B cell (primary cell): ENCODE results near the gene GBE1. TPM values are rescaled to one million over a fixed set of nuclear protein-coding genes. Genes with fewer than 3 reads are reported as not detected.

Experiments
- ATAC-seq: fragments of 200-7000 bp; cut with Tn5 transposase; one replicate; pipeline ENCODE4 v1.10.0; 2021; ENCODE audit warnings: low read depth, mild to moderate bottlenecking, moderate number of reproducible peaks, moderate library complexity
- CTCF ChIA-PET: fragments of 350-600 bp; sonication (Branson Sonifier 250); formaldehyde crosslinking; loops from one replicate; lab custom pipeline; 2021; ENCODE audit warnings: antibody characterized with exemption, inconsistent platforms; lab: Charles Lee
- POLR2A ChIA-PET: fragments of 350-600 bp; sonication (Branson Sonifier 250); formaldehyde crosslinking; loops from one replicate; lab custom pipeline; 2021; ENCODE audit warnings: antibody characterized with exemption; lab: Charles Lee
- DNase-seq: peaks from one replicate; pipeline ENCODE4 v3.0.0; 2013
- H2AFZ ChIP-seq: 2 replicates; pipeline ENCODE4 v1.6.1; 2012; ENCODE audit warnings: mild to moderate bottlenecking, low read depth, low read length; ENCODE audit not compliant: insufficient read depth, poor library complexity, severe bottlenecking
- H3K27ac ChIP-seq, 2 donors: 1 replicate in 1 of 2; 2 replicates in 1 of 2; pipeline ENCODE4 v1.5.1; 2012 to 2013; ENCODE audit warnings: low read length in 2 of 2, mild to moderate bottlenecking in 2 of 2, moderate library complexity in 1 of 2
- H3K27me3 ChIP-seq, 4 experiments: fragments of 200-600 bp in 1 of 4; sonication (generic) in 1 of 4; replicated peaks in 1 of 4; 1 replicate in 2 of 4; 2 replicates in 2 of 4; pipeline versions ENCODE4 v1.6.1 to v1.7.0; 2013 to 2016; ENCODE audit warnings: low read length in 3 of 4, mild to moderate bottlenecking in 2 of 4, mixed read lengths in 1 of 4, moderate library complexity in 1 of 4; ENCODE audit not compliant: insufficient read depth in 4 of 4, control insufficient read depth in 3 of 4; ENCODE audit errors: control extremely low read depth in 1 of 4
- H3K36me3 ChIP-seq, 2 experiments: replicated peaks in 1 of 2; 1 replicate in 1 of 2; 2 replicates in 1 of 2; pipeline versions ENCODE4 v1.6.1 to v1.7.1; 2013; ENCODE audit warnings: low read length in 1 of 2; ENCODE audit not compliant: insufficient read depth in 2 of 2, control insufficient read depth in 1 of 2; ENCODE audit errors: control extremely low read depth in 1 of 2, extremely low read depth in 1 of 2
- H3K4me1 ChIP-seq, 2 donors: fragments of 200-600 bp in 1 of 2; sonication (generic) in 1 of 2; 1 replicate in 1 of 2; 2 replicates in 1 of 2; pipeline versions ENCODE4 v1.5.1 to v1.6.1; 2013 to 2017; ENCODE audit warnings: low read length in 2 of 2; ENCODE audit not compliant: control insufficient read depth in 2 of 2, insufficient read depth in 2 of 2
- H3K4me2 ChIP-seq: replicated peaks from 2 replicates; pipeline ENCODE3; 2012; ENCODE audit warnings: mild to moderate bottlenecking, low read depth, low read length; ENCODE audit not compliant: poor library complexity, severe bottlenecking
- H3K4me3 ChIP-seq, 5 experiments: fragments of 200-600 bp in 1 of 5; sonication (generic) in 1 of 5; 1 replicate in 3 of 5; 2 replicates in 2 of 5; pipeline versions ENCODE4 v1.5.1 to v1.7.0; 2011 to 2016; ENCODE audit warnings: low read length in 4 of 5, mild to moderate bottlenecking in 4 of 5, low read depth in 2 of 5, control low read depth in 1 of 5, moderate library complexity in 1 of 5; ENCODE audit not compliant: insufficient read depth in 1 of 5; ENCODE audit errors: control extremely low read depth in 1 of 5, extremely low read depth in 1 of 5
- H3K79me2 ChIP-seq: fragments of 200-600 bp; sonication (generic); one replicate; pipeline ENCODE4 v1.6.0; 2016; ENCODE audit warnings: low read length; ENCODE audit not compliant: control insufficient read depth, insufficient read depth
- H3K9ac ChIP-seq: fragments of 200-600 bp; sonication (generic); 2 replicates; pipeline ENCODE4 v1.6.1; 2017; ENCODE audit warnings: mild to moderate bottlenecking, low read length, moderate library complexity
- H3K9me3 ChIP-seq, 3 donors: one replicate each; pipeline versions ENCODE4 v1.6.1 to v1.7.1; 2013; ENCODE audit warnings: low read length in 2 of 3; ENCODE audit not compliant: control insufficient read depth in 2 of 3, insufficient read depth in 1 of 3; ENCODE audit errors: control extremely low read depth in 1 of 3
- H4K20me1 ChIP-seq: 2 replicates; pipeline ENCODE4 v1.6.0; 2012; ENCODE audit warnings: mild to moderate bottlenecking, low read length; ENCODE audit not compliant: insufficient read depth, control insufficient read depth, poor library complexity, severe bottlenecking
- H3K27ac Mint-ChIP-seq: one replicate; pipeline ENCODE4 v1.8.0; 2021; ENCODE audit warnings: mixed read lengths
- H3K27me3 Mint-ChIP-seq: one replicate; pipeline ENCODE4 v1.8.0; 2021; ENCODE audit warnings: mixed read lengths
- H3K4me1 Mint-ChIP-seq: one replicate; pipeline ENCODE4 v1.8.0; 2021; ENCODE audit warnings: mixed read lengths
- H3K4me3 Mint-ChIP-seq: one replicate; pipeline ENCODE4 v1.8.0; 2021; ENCODE audit warnings: mixed read lengths
- H3K9me3 Mint-ChIP-seq: one replicate; pipeline ENCODE4 v1.8.0; 2022; ENCODE audit warnings: mixed read lengths; ENCODE audit not compliant: insufficient read depth
- CTCF ChIP-seq: fragments of 200-600 bp; IDR thresholded peaks from one replicate; pipeline ENCODE4 v1.8.0; 2022; ENCODE audit warnings: antibody characterized with exemption, mild to moderate bottlenecking
- EZH2 ChIP-seq: IDR thresholded peaks from 2 replicates; pipeline ENCODE4 v1.6.1; 2012; ENCODE audit warnings: borderline replicate concordance, low read depth, mild to moderate bottlenecking, moderate library complexity, low read length; ENCODE audit not compliant: insufficient read depth, poor library complexity, severe bottlenecking
- WGBS: methylation state at CpG from one replicate; pipeline ENCODE4 v1.1.5; 2013; ENCODE audit warnings: missing lambda C conversion rate; ENCODE audit not compliant: insufficient coverage; 5-methylcytosine and 5-hydroxymethylcytosine counted together
- intact Hi-C: fragments of 100-400 bp; cut with micrococcal nuclease; formaldehyde crosslinking; loops from one replicate; pipeline ENCODE4 v1.10.0; 2022
- polyA plus RNA-seq: library from polyadenylated mRNA; depleted of rRNA; stranded (reverse); fragments of >200 nt; gene quantifications from 2 replicates; pipeline ENCODE4 v1.2.3, GENCODE V29; 2012
- total RNA-seq, 2 donors: library from RNA; stranded (reverse); fragments of 120-200 nt in 1 of 2; gene quantifications; 1 replicate in 1 of 2; 2 replicates in 1 of 2; pipeline versions ENCODE4 v1.2.3 to v1.2.4, GENCODE V29; 2013 to 2022

Gene GBE1
- total and polyA plus RNA-seq, 2 donors (not counting 1 experiment from before 2014, with no cell fraction given): 3.4 to 20.8 TPM

GRCh38 chr3:81476692-81477091, 284.8 kb downstream of the GBE1 start:
- intact Hi-C loops: no loop called here
- Histone ChIP-seq H3K79me2 (no peaks in the 10 kb centered on the region), H3K27ac (no peak overlapping the region), H3K9me3 (no peaks in the 10 kb centered on the region), H3K4me3 (no peak overlapping the region), H2AFZ (no peak overlapping the region), H3K36me3 (no peaks in the 10 kb centered on the region), H3K9ac (no peak overlapping the region), H3K4me2 (no peak overlapping the region), H4K20me1 (no peaks in the 10 kb centered on the region), H3K4me1 (no peaks in the 10 kb centered on the region), H3K27me3 (no peaks in the 10 kb centered on the region)
- Mint-ChIP-seq H3K4me3 (no peak overlapping the region), H3K9me3 (no peaks in the 10 kb centered on the region), H3K4me1 (no peaks in the 10 kb centered on the region), H3K27ac (no peak overlapping the region), H3K27me3 (peaks cover 4% of the 10 kb centered on the region)
- TF ChIP-seq CTCF: no peak
- CTCF ChIA-PET: interaction anchor here (0.7 kb wide), 1 partner anchor 9 kb away, joined by 5 read pairs; no protein-coding TSS in a partner anchor
- 6% methylated on average over 2 of the region's 4 CpGs for WGBS
- ATAC-seq (no peak), DNase-seq (no peak)
- POLR2A ChIA-PET: no interaction called here

GRCh38 chr3:81472600-81473362, 288.7 kb downstream of the GBE1 start:
- POLR2A ChIA-PET: no interaction called here

More at GRCh38 chr3:81472600-81473362, 288.7 kb downstream of the GBE1 start:
- DNase-seq: no peak
- no peak overlapping the region for H3K27ac ChIP-seq
- 67% methylated on average over 2 of the region's 6 CpGs for WGBS
- TF ChIP-seq CTCF (no peak), EZH2 (no peak)
- no peaks in the 10 kb centered on the region for H3K36me3 ChIP-seq
- H3K9me3 Mint-ChIP-seq: no peaks in the 10 kb centered on the region
- H3K27me3 ChIP-seq: no peaks in the 10 kb centered on the region
- H3K4me1 ChIP-seq: no peaks in the 10 kb centered on the region
- no peak overlapping the region for H3K9ac ChIP-seq
- no peaks in the 10 kb centered on the region for H4K20me1 ChIP-seq
- H3K9me3 ChIP-seq: no peaks in the 10 kb centered on the region
- intact Hi-C loops: no loop called here
- no peaks in the 10 kb centered on the region for H3K4me1 Mint-ChIP-seq
- no peak overlapping the region for H2AFZ ChIP-seq
- no peak overlapping the region for H3K27ac Mint-ChIP-seq
- peaks cover 4% of the 10 kb centered on the region for H3K27me3 Mint-ChIP-seq
- no peak overlapping the region for H3K4me2 ChIP-seq
- CTCF ChIA-PET: no interaction called here
- no peaks in the 10 kb centered on the region for H3K79me2 ChIP-seq
- no peak overlapping the region for H3K4me3 Mint-ChIP-seq
- no peak overlapping the region for H3K4me3 ChIP-seq
- ATAC-seq: no peak
